Osteoblast (primary cell): ENCODE results near the gene MBD2. TPM values are rescaled to one million over a fixed set of nuclear protein-coding genes. Genes with fewer than 3 reads are reported as not detected.
"Not testable (repeated sequence)": the region's sequence is repeated elsewhere in the genome, so short reads cannot be mapped to it uniquely, and the experiment has no call there.

Source experiments
- DNase-seq: peaks from one replicate; pipeline ENCODE4 v3.0.0; 2011; ENCODE audit warnings: low spot score, mixed read lengths; ENCODE audit not compliant: insufficient read length; ENCODE audit errors: missing footprints
- H2AFZ ChIP-seq: 2 replicates; pipeline ENCODE4 v1.6.0; 2011; ENCODE audit warnings: mild to moderate bottlenecking, low read length
- H3K27ac ChIP-seq: 2 replicates; pipeline ENCODE4 v1.5.1; 2011; ENCODE audit warnings: mild to moderate bottlenecking, low read depth, low read length, moderate library complexity
- H3K27me3 ChIP-seq: 2 replicates; pipeline ENCODE4 v1.6.0; 2012; ENCODE audit warnings: mild to moderate bottlenecking, control low read depth, inconsistent platforms, low read length, moderate library complexity; ENCODE audit not compliant: insufficient read depth
- H3K36me3 ChIP-seq: 2 replicates; pipeline ENCODE4 v1.5.1; 2011; ENCODE audit warnings: mild to moderate bottlenecking, low read length, control low read depth, moderate library complexity; ENCODE audit not compliant: insufficient read depth
- H3K4me1 ChIP-seq: 2 replicates; pipeline ENCODE4 v1.5.1; 2011; ENCODE audit warnings: mild to moderate bottlenecking, low read length, control low read depth, moderate library complexity; ENCODE audit not compliant: insufficient read depth
- H3K4me2 ChIP-seq: 2 replicates; pipeline ENCODE4 v1.6.0; 2011; ENCODE audit warnings: mild to moderate bottlenecking, low read length; ENCODE audit not compliant: insufficient read depth
- H3K4me3 ChIP-seq: fragments of 200-600 bp; sonication (generic); 3 replicates; pipeline ENCODE4 v1.5.1; 2012; ENCODE audit warnings: mild to moderate bottlenecking, low read length, inconsistent platforms; ENCODE audit not compliant: insufficient read depth
- H3K79me2 ChIP-seq: 2 replicates; pipeline ENCODE4 v1.6.0; 2012; ENCODE audit warnings: mild to moderate bottlenecking, low read length, control low read depth, inconsistent platforms; ENCODE audit not compliant: insufficient read depth
- H3K9me3 ChIP-seq: 2 replicates; pipeline ENCODE4 v1.5.1; 2011; ENCODE audit warnings: low read depth, low read length, control low read depth
- H4K20me1 ChIP-seq: 2 replicates; pipeline ENCODE4 v1.6.0; 2012; ENCODE audit warnings: mild to moderate bottlenecking, low read length, control low read depth; ENCODE audit not compliant: insufficient read depth
- total RNA-seq: library from RNA; depleted of rRNA; stranded (reverse); fragments of >200 nt; gene quantifications from 2 replicates; pipeline ENCODE4 v1.2.3, GENCODE V29; 2012
- TF ChIP-seq, protein P1 (sequence below): IDR thresholded peaks from 2 replicates; pipeline ENCODE4 v1.5.1; 2011; ENCODE audit warnings: mild to moderate bottlenecking, low read depth, low read length, moderate library complexity; ENCODE audit errors: extremely low read depth

MBD2 gene
- total RNA-seq, 1 donor: 23.9 TPM

- Histone ChIP-seq H3K4me1 (peaks cover 16% of the 10 kb centered on the region), H3K36me3 (no peaks in the 10 kb centered on the region), H3K4me2 (no peak overlapping the region), H3K9me3 (no peaks in the 10 kb centered on the region), H2AFZ (no peak overlapping the region), H4K20me1 (peaks cover 60% of the 10 kb centered on the region), H3K27me3 (no peaks in the 10 kb centered on the region), H3K27ac (no peak overlapping the region), H3K4me3 (no peak overlapping the region), H3K79me2 (peaks cover 85% of the 10 kb centered on the region)
- no peak for DNase-seq
- TF ChIP-seq, protein P1, sequence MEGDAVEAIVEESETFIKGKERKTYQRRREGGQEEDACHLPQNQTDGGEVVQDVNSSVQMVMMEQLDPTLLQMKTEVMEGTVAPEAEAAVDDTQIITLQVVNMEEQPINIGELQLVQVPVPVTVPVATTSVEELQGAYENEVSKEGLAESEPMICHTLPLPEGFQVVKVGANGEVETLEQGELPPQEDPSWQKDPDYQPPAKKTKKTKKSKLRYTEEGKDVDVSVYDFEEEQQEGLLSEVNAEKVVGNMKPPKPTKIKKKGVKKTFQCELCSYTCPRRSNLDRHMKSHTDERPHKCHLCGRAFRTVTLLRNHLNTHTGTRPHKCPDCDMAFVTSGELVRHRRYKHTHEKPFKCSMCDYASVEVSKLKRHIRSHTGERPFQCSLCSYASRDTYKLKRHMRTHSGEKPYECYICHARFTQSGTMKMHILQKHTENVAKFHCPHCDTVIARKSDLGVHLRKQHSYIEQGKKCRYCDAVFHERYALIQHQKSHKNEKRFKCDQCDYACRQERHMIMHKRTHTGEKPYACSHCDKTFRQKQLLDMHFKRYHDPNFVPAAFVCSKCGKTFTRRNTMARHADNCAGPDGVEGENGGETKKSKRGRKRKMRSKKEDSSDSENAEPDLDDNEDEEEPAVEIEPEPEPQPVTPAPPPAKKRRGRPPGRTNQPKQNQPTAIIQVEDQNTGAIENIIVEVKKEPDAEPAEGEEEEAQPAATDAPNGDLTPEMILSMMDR: no peak
These were observed 4.1 kb downstream of the MBD2 start for GRCh38 chr18:54220406-54220805.

GRCh38 chr18:54218803-54219202 lies 5.7 kb downstream of the MBD2 start:
- H3K9me3 ChIP-seq, H3K4me2 ChIP-seq, H2AFZ ChIP-seq, H3K27me3 ChIP-seq, DNase-seq, H3K4me3 ChIP-seq, H3K27ac ChIP-seq, H3K36me3 ChIP-seq: not testable (repeated sequence)
- H4K20me1 ChIP-seq: peaks cover 66% of the 10 kb centered on the region
- peaks cover 16% of the 10 kb centered on the region for H3K4me1 ChIP-seq
- H3K79me2 ChIP-seq: peaks cover 99% of the 10 kb centered on the region

- H3K27ac ChIP-seq: no peak overlapping the region
- peaks cover 16% of the 10 kb centered on the region for H3K4me1 ChIP-seq
- no peaks in the 10 kb centered on the region for H3K27me3 ChIP-seq
- H4K20me1 ChIP-seq: peaks cover 69% of the 10 kb centered on the region
- H3K79me2 ChIP-seq: peaks cover 99% of the 10 kb centered on the region
- H3K4me3 ChIP-seq: no peak overlapping the region
- no peaks in the 10 kb centered on the region for H3K36me3 ChIP-seq
- H3K4me2 ChIP-seq: no peak overlapping the region
- H3K9me3 ChIP-seq: no peaks in the 10 kb centered on the region
- TF ChIP-seq, protein P1: no peak
- DNase-seq: no peak
- H2AFZ ChIP-seq: no peak overlapping the region
These were observed 6.2 kb downstream of the MBD2 start for GRCh38 chr18:54218299-54218698.

DNA sequence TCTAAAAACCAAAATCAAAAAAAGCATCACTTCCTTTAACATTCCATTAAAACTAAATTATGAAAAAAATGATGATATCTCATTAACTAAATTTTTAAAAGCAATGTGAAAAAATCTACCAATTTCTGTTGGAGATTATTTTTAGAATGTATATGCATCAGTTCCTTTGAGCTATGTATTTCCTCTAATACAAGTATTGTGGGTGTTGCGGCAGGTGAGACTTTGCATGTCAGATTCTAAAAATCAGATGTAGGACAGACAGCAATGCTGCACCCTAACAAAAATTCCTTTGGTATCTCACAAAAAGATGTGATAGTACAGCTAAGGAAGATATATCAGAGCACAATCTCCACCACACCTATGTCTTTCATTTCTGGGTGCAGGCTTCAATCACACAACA lies 6.8 kb downstream of the MBD2 start:
- H3K36me3 ChIP-seq: no peaks in the 10 kb centered on the region
- DNase-seq: no peak
- H3K4me3 ChIP-seq: no peak overlapping the region
- H3K79me2 ChIP-seq: peaks cover 99% of the 10 kb centered on the region
- TF ChIP-seq, protein P1: no peak
- H2AFZ ChIP-seq: no peak overlapping the region
- no peak overlapping the region for H3K4me2 ChIP-seq
- H3K9me3 ChIP-seq: no peaks in the 10 kb centered on the region
- H3K4me1 ChIP-seq: peaks cover 10% of the 10 kb centered on the region
- H3K27me3 ChIP-seq: no peaks in the 10 kb centered on the region
- peaks cover 66% of the 10 kb centered on the region for H4K20me1 ChIP-seq
- H3K27ac ChIP-seq: no peak overlapping the region

DNA sequence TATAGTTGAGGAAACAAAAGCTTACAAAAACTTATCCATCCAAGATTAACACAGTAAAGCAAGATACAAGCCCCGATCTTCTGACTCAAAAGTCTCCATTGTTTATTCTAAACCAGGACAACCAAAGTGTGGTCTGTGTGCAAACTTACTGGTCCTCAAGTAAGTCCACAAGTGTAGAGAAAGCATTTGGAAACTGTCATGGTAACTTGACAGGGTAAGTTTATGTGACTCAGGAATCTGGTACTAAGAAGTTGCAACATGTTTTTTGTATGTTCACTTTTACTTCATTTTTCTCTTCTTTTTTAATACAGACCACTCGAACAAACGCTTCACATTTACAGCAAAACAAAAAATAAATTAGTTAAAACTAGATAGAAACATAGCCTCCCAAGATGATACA lies 9.4 kb downstream of the MBD2 start:
- no peaks in the 10 kb centered on the region for H3K27me3 ChIP-seq
- no peak for DNase-seq
- no peak overlapping the region for H3K4me2 ChIP-seq
- no peaks in the 10 kb centered on the region for H3K36me3 ChIP-seq
- peaks cover 96% of the 10 kb centered on the region for H3K79me2 ChIP-seq
- H3K4me3 ChIP-seq: no peak overlapping the region
- H2AFZ ChIP-seq: no peak overlapping the region
- H3K9me3 ChIP-seq: no peaks in the 10 kb centered on the region
- H4K20me1 ChIP-seq: peaks cover 56% of the 10 kb centered on the region
- peaks cover 5% of the 10 kb centered on the region for H3K4me1 ChIP-seq
- no peak overlapping the region for H3K27ac ChIP-seq
- TF ChIP-seq, protein P1: no peak
